Esophagus squamous epithelium (tissue), 4 donors: ENCODE data around the gene CMTM1.

Experiments used
- CTCF ChIP-seq, 6 experiments: fragments of 450-650 bp in 4 of 6; fragments of 200-600 bp in 2 of 6; sonication (generic) in 2 of 6; IDR thresholded peaks; one replicate each; pipeline ENCODE4 v1.5.1; 2016 to 2019; ENCODE audit warnings: antibody characterized with exemption in 6 of 6, mild to moderate bottlenecking in 4 of 6, moderate library complexity in 4 of 6
- POLR2A ChIP-seq, 4 donors: fragments of 450-650 bp; IDR thresholded peaks; one replicate each; pipeline ENCODE4 v1.6.1; 2017; ENCODE audit warnings: antibody characterized with exemption in 4 of 4, mild to moderate bottlenecking in 4 of 4, moderate library complexity in 3 of 4

- TF ChIP-seq CTCF (IDR thresholded peaks at IDR 0.05) (no peak), POLR2A (IDR thresholded peaks at IDR 0.05) (no peak)
These were observed 18.2 kb upstream of the CMTM1 start for GRCh38 chr16:66548068-66548467.
